GM12872 (cell line): Measurements from ENCODE around the gene ZSCAN30.

Experiments used
- CTCF ChIP-seq: IDR thresholded peaks from 3 replicates; pipeline ENCODE4 v1.5.1; 2011; ENCODE audit warnings: low read depth, mild to moderate bottlenecking, low read length, moderate library complexity; ENCODE audit not compliant: insufficient read depth

ZSCAN30 gene

GRCh38 chr18:35326695-35327387, 36.8 kb upstream of the ZSCAN30 start:
- TF ChIP-seq CTCF: no peak

DNA sequence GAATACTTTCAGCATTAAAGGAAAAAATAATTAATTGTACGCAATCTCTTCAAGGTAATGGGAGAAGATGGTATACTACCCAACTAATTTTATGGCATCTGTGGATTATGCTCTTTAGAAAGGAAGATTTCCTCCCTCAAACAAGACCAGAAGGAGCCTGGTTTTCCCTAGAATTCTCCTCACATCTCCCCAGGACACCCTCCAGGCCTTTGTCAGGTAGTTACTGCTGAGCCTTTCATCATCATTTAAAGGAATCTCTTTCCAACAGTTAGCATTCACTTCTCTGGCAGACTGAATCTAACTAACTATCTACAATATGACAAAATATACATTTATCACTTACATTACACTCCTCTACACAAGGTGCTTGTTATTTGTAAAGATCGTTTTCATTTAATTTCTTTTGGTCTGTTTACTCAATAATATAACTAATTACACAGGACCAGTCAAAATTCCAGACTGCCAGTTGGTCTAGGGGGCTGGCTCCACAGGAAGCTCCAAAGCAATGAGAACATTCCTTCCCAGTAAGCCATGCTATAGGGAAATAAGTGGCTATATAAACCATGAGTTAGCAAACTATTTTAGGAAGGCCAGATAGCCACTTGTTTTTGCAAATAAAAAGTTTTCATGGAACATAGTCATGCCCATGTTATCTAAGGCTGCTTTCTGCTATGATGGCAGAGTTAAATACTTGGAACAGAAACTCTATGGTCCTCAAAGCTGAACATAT, 35.1 kb upstream of the ZSCAN30 start:
- no peak for TF ChIP-seq CTCF

- no peak for TF ChIP-seq CTCF
Observed at GRCh38 chr18:35322486-35323458, 32.7 kb upstream of the ZSCAN30 start.

GRCh38 chr18:35311496-35311895, 21.5 kb upstream of the ZSCAN30 start:
- TF ChIP-seq CTCF: no peak

DNA sequence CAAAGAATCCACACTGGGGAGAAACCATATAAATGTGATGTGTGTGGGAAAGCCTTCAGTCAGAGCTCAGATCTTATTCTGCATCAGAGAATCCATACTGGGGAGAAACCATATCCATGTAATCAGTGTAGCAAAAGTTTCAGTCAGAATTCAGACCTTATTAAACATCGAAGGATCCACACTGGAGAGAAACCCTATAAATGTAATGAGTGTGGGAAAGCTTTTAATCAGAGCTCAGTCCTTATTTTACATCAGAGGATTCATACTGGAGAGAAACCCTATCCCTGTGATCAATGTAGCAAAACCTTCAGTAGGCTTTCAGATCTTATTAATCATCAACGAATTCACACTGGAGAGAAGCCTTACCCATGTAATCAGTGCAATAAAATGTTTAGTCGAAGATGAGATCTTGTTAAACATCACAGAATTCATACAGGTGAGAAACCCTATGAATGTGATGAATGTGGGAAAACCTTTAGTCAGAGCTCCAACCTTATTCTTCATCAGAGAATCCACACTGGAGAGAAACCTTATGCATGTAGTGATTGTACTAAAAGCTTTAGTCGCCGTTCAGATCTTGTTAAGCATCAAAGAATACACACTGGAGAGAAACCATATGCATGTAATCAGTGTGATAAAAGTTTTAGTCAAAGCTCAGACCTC, 16.7 kb upstream of the ZSCAN30 start:
- no peak for TF ChIP-seq CTCF

DNA sequence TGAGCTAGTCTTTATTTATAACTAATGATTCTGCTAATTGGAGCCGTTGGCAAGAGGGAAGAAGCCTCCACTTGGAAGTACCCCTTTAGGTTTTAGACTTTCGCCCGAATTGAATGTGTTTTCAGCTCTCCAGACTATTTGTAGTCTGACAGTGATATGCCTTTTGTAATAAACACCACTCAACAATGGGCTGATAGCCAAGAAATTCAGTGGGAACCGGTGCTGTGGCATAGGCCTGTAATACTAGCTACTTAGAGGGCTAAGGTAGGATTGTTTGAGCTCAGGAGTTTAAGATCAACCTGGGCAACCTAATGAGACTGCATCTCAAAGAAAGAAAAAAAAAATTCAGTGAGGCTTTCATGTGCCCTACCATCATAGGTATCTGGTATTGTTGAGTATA, 13.6 kb upstream of the ZSCAN30 start:
- TF ChIP-seq CTCF: no peak
